ENCODE results near the gene LIAS. TPM values are rescaled to one million over a fixed set of nuclear protein-coding genes. Genes with fewer than 3 reads are reported as not detected.
A peak's percentile ranks its signal among the peaks of the same experiment; 100 is the strongest.

LIAS gene
- total and polyA plus RNA-seq, 2 of the 13 experiments (the other 11 are each of a cell fraction or from before 2014, with no cell fraction given), result 16.0 to 16.6 TPM

- TF ChIP-seq MNT (IDR thresholded peaks at IDR 0.05) (peak; percentile 47), CEBPG (CRISPR knock-in tag; IDR thresholded peaks at IDR 0.05) (peak; percentile 92), ZC3H4 (CRISPR knock-in tag; IDR thresholded peaks at IDR 0.05; ENCODE audit: borderline replicate concordance) (no peak), SOX13 (IDR thresholded peaks at IDR 0.05) (no peak), SOX13 (CRISPR knock-in tag; conservative IDR thresholded peaks at IDR 0.05 in 1 of 2, IDR thresholded peaks at IDR 0.05 in 1 of 2) (peak in 1 of 2 experiments; percentile 61; a peak in 1 of 4 replicates), ZNF280D (CRISPR knock-in tag; IDR thresholded peaks at IDR 0.05) (no peak), ISL2 (CRISPR knock-in tag; IDR thresholded peaks at IDR 0.05) (0 out of 2 replicates have a peak, but pooled peaks have one; percentile 32), ZNF333 (CRISPR knock-in tag; IDR thresholded peaks at IDR 0.05; ENCODE audit: borderline replicate concordance) (no peak), HNF4A (CRISPR knock-in tag; IDR thresholded peaks at IDR 0.05) (peak; percentile 58), REPIN1 (CRISPR knock-in tag; IDR thresholded peaks at IDR 0.05; ENCODE audit: borderline replicate concordance, low read depth) (no peak), MED1 (CRISPR knock-in tag; IDR thresholded peaks at IDR 0.05) (peak; percentile 52), CREM (IDR thresholded peaks at IDR 0.05) (peak; percentile 28; the same call in 1 of the 2 replicates), CREM (CRISPR knock-in tag; IDR thresholded peaks at IDR 0.05) (no peak), THRA (CRISPR knock-in tag; IDR thresholded peaks at IDR 0.05; ENCODE audit: borderline replicate concordance) (peak; percentile 88; the same call in 1 of the 2 replicates), PCBP1 (IDR thresholded peaks at IDR 0.05; ENCODE audit: borderline replicate concordance, low read depth, low read length) (no peak), RFXAP (CRISPR knock-in tag; IDR thresholded peaks at IDR 0.05; ENCODE audit: borderline replicate concordance) (no peak), ZFP37 (CRISPR knock-in tag; IDR thresholded peaks at IDR 0.05; ENCODE audit: borderline replicate concordance) (no peak), FOXA3 (CRISPR knock-in tag; IDR thresholded peaks at IDR 0.05) (peak; percentile 27; the same call in 1 of the 2 replicates), PHF21A (CRISPR knock-in tag; IDR thresholded peaks at IDR 0.05) (0 out of 2 replicates have a peak, but pooled peaks have one; percentile 29), STAT6 (CRISPR knock-in tag; IDR thresholded peaks at IDR 0.05; ENCODE audit: borderline replicate concordance) (no peak)
Measured at GRCh38 chr4:39415678-39416283, 43.1 kb upstream of the LIAS start (continued).

All from HepG2 (cell line).